NCI-H2196 treated with DMSO at 0.1 percent for 48 hours (cell line): ENCODE measurements around the gene PHF19.
A peak's percentile ranks its signal among the peaks of the same experiment; 100 is the strongest.

Experiments
- DNase-seq: peaks from one replicate; lab custom pipeline; 2025; ENCODE audit not compliant: unreplicated experiment; lab: John Stamatoyannopoulos, UW

PHF19 gene

GRCh38 chr9:120874226-120875194 lies 2.5 kb downstream of the PHF19 start:
- DNase-seq = no peak

- peak; percentile 81 for DNase-seq
Observed at GRCh38 chr9:120873512-120873911, 3.5 kb downstream of the PHF19 start.

- DNase-seq = no peak
Observed at GRCh38 chr9:120872791-120873502, 4.0 kb downstream of the PHF19 start.

- no peak for DNase-seq
Observed at GRCh38 chr9:120870206-120870605, 6.8 kb downstream of the PHF19 start.

- DNase-seq = no peak
Observed at GRCh38 chr9:120869726-120870125, 7.3 kb downstream of the PHF19 start.

GRCh38 chr9:120869360-120869687 lies 7.7 kb downstream of the PHF19 start:
- no peak for DNase-seq

GRCh38 chr9:120868676-120869359 lies 8.2 kb downstream of the PHF19 start:
- peak; percentile 94 for DNase-seq

- DNase-seq = no peak
Observed at GRCh38 chr9:120868339-120868675, 8.7 kb downstream of the PHF19 start.

- DNase-seq = no peak
Observed at GRCh38 chr9:120867676-120868338, 9.2 kb downstream of the PHF19 start.

- no peak for DNase-seq
Observed at GRCh38 chr9:120866651-120867050, 10.3 kb downstream of the PHF19 start.

- DNase-seq = no peak
Observed at GRCh38 chr9:120865809-120866208, 11.2 kb downstream of the PHF19 start.

GRCh38 chr9:120865176-120865575 lies 11.8 kb downstream of the PHF19 start:
- DNase-seq = no peak

- DNase-seq = no peak
Observed at GRCh38 chr9:120864719-120865118, 12.3 kb downstream of the PHF19 start.

- DNase-seq = no peak
Observed at GRCh38 chr9:120863833-120864232, 13.2 kb downstream of the PHF19 start.

GRCh38 chr9:120862452-120862851 lies 14.5 kb downstream of the PHF19 start:
- no peak for DNase-seq

- no peak for DNase-seq
Observed at GRCh38 chr9:120861935-120862334, 15.1 kb downstream of the PHF19 start.

- DNase-seq = no peak
Observed at GRCh38 chr9:120860083-120860482, 16.9 kb downstream of the PHF19 start.

- no peak for DNase-seq
Observed at GRCh38 chr9:120859361-120859760, 17.6 kb downstream of the PHF19 start.

- no peak for DNase-seq
Observed at GRCh38 chr9:120857902-120858301, 19.1 kb downstream of the PHF19 start.

- peak; percentile 23 for DNase-seq
Observed at GRCh38 chr9:120857481-120857880, 19.5 kb downstream of the PHF19 start.

- peak; percentile 45 for DNase-seq
Observed at GRCh38 chr9:120856700-120857099, 20.3 kb downstream of the PHF19 start.
